HL-60 (cell line): ENCODE measurements around the gene CATSPERD.

Source experiments
- DNase-seq, 2 experiments: peaks; one replicate each; pipeline ENCODE4 v3.0.0-alpha.2; 2010 to 2020; ENCODE audit warnings: low read depth in 1 of 2, low spot score in 1 of 2
- H3K27ac ChIP-seq: fragments of 250-450 bp; sonication (Bioruptor Pico); replicated peaks from 2 replicates; pipeline ENCODE4 v1.5.1; 2020; ENCODE audit warnings: mild to moderate bottlenecking, moderate library complexity
- H3K27me3 ChIP-seq: fragments of 250-450 bp; sonication (Bioruptor Pico); 2 replicates; pipeline ENCODE4 v1.5.1; 2021; ENCODE audit warnings: mild to moderate bottlenecking, moderate library complexity; ENCODE audit not compliant: insufficient read depth, poor library complexity, severe bottlenecking
- H3K4me3 ChIP-seq: replicated peaks from 2 replicates; pipeline ENCODE4 v1.5.1; 2011; ENCODE audit warnings: mild to moderate bottlenecking, control low read depth, low read length; ENCODE audit not compliant: insufficient read depth
- POLR2AphosphoS5 ChIP-seq: IDR thresholded peaks from 2 replicates; pipeline ENCODE4 v1.6.1; 2012; ENCODE audit warnings: low read depth
- REST ChIP-seq: IDR thresholded peaks from 2 replicates; pipeline ENCODE4 v1.6.1; 2012; ENCODE audit warnings: low read depth; ENCODE audit not compliant: insufficient replicate concordance
- TF ChIP-seq, protein P1 (sequence below): IDR thresholded peaks from one replicate; pipeline ENCODE4 v1.5.1; 2011; ENCODE audit warnings: low read length, control low read depth, inconsistent platforms; ENCODE audit not compliant: insufficient read depth

Gene CATSPERD

DNA sequence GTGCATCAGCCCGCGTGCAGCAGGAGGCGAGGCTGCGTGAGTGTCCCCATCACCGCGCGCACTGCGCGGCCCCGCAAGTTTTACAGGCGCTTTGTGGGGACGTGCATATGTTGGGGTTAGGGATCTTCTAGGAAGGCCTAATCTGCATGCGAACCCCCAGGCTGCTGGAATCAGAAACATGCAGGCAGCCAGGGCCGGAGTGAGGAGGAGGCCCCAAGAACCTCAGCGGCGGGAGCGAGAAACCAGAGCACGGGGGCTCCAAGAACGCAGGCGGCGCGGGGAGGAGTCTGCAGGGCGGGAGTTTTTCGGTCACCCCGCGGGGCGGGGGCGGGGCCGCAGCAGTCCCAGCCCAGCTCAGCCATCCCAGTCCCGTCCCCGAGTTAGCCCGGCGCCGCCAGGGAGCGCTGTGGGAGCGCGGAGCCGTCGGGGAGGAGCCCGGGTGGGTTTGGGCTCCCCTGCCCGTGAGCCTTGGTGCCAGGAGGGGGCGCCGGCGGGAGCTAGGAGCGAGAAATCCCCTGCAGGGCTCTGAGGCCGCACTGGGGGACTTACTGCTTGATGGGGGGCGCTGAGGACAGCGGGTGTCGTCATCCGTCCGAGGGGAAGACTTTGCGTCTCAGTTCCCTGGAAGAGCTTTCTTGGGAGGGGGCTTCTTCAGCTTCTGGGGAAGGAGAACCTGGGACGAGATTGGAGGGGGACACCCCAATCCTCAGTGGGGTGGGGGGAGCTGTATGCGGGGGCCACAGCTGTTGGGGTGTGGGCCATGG, 83.5 kb downstream of the CATSPERD start:
- Histone ChIP-seq H3K4me3 (peak overlapping the region; percentile 18), H3K27me3 (peaks cover 22% of the 10 kb centered on the region), H3K27ac (no peak overlapping the region)
- TF ChIP-seq REST = no peak
- TF ChIP-seq, protein P1, sequence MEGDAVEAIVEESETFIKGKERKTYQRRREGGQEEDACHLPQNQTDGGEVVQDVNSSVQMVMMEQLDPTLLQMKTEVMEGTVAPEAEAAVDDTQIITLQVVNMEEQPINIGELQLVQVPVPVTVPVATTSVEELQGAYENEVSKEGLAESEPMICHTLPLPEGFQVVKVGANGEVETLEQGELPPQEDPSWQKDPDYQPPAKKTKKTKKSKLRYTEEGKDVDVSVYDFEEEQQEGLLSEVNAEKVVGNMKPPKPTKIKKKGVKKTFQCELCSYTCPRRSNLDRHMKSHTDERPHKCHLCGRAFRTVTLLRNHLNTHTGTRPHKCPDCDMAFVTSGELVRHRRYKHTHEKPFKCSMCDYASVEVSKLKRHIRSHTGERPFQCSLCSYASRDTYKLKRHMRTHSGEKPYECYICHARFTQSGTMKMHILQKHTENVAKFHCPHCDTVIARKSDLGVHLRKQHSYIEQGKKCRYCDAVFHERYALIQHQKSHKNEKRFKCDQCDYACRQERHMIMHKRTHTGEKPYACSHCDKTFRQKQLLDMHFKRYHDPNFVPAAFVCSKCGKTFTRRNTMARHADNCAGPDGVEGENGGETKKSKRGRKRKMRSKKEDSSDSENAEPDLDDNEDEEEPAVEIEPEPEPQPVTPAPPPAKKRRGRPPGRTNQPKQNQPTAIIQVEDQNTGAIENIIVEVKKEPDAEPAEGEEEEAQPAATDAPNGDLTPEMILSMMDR = peak; percentile 78
- peak; percentile 90 to 91 for DNase-seq

GRCh38 chr19:5804516-5805461, 84.4 kb downstream of the CATSPERD start, which contains the start of gene NRTN:
Gene NRTN, plus strand, starts transcription at chr19:5805067. Its CDS starts 19,099 bp downstream, at chr19:5824166.
- DNase-seq = no peak
- peak within 1 kb of the TSS; percentile 4; the same call in 1 of the 2 replicates for H3K4me3 ChIP-seq

More at GRCh38 chr19:5804516-5805461, 84.4 kb downstream of the CATSPERD start, which contains the start of gene NRTN:
- H3K27me3 ChIP-seq = peaks cover 22% of the 10 kb centered on the region
- TF ChIP-seq, protein P1 = no peak
- no peak for TF ChIP-seq REST
- TF ChIP-seq POLR2AphosphoS5 = no peak
- no peak within 1 kb of the TSS for H3K27ac ChIP-seq
